Pulmonary artery endothelial cell (primary cell): Measurements from ENCODE around the gene ADAMTS17. TPM values are rescaled to one million over a fixed set of nuclear protein-coding genes. Genes with fewer than 3 reads are reported as not detected.

Experiments
- DNase-seq: peaks from one replicate; pipeline ENCODE4 v3.0.0-alpha.2; 2011; ENCODE audit warnings: low read depth, low spot score
- total RNA-seq: library from RNA; depleted of rRNA; stranded (reverse); fragments of >200 nt; gene quantifications from 2 replicates; pipeline ENCODE4 v1.2.3, GENCODE V29; 2014

Gene ADAMTS17
- total RNA-seq, 1 donor from 2014 or later = 0.13 TPM

DNA sequence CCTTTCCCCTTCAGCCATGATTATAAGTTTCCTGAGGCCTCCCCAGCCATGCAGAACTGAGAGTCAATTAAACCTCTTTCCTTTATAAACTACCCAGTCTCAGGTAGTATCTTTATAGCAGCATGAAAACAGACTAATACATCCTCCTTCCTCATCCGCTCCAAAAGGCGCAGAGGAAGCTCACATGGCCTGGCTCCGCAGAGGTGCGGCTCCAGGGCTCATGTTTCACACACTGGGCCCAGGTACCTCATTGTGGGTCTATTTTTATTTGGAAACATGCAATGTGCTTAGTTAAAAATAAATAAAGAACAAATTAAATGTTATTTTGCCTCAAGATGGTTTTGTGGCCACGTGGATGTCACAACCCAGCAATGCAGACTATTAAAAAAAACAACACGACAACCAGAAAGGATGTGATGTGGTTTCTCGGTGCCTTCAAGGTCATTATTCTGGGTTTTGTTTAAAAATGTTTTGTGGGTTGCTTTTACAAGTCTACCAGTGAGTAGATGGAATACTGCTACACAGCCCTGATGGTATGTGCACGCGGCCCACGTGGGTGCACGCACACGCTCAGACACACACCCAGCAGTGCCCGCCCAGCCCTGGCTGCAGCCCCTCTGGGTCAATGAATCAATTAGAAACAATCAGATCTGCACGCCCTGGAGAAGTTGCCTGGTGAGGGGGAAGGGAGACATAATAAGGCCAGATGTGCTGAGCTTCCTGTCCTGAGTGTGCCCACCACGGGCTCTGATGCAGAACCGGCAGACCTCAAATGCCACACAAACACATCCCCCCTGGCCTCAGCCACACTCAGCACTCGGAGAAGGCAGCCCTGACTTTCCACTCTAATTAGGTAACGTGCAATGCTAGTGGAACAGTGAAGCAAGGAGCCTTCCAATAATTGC is 140.1 kb downstream of the ADAMTS17 start:
- no peak for DNase-seq

DNA sequence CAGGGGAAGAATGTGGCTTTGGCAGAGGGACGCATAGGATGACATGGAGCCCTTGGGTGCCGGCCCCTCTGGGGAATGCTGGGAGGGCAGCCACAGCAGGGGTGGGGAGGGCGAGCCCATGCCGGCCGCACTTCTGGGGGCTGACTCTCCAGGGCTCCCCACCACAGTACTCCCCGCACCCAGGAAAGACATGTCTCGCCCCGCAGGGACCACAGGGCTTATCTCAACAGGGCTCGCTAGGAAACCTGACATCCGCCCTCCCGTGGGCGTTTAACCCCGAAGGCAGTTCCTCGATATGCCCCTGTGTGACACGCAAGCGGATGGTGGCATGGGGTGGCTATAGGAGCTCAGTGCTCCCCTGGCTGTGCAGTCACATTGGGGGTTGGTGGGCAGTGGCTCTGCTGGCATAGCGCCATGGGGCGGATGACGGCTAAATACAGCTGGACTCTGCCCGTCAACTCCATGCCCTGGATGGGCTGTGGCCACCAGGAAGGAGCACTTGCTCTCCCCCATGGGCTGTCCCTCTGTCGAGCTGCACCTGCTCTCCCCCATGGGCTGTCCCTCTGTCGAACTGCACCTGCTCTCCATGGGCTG is 141.4 kb downstream of the ADAMTS17 start:
- DNase-seq = no peak

DNA sequence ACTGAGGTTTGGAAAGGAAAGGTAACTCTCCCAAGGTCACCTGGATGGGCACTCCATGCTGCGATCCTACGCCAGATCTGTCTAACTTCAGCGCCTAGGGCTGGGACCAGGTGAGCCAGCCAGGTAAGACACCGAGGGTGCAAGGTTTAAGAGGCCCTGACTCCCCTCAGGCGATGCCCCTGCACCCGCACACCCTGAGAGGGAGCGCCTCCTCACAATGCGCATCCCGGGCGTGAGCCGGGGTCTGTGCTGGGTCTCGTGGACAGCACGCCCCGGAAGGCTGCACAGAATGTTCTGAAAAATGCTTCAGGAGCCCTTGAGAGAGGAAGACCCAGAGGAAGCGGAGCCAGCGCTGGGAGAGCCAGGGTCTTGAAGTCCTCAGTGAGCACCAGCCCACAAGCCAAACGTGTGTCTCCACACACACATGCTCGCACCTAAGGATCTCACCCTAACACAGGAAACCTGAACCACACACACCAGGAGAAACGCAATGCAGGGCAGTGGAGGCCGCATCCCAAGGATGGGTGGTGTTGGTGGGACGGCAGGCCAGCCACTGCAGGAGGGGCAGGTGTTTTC is 142.0 kb downstream of the ADAMTS17 start:
- DNase-seq = no peak

DNA sequence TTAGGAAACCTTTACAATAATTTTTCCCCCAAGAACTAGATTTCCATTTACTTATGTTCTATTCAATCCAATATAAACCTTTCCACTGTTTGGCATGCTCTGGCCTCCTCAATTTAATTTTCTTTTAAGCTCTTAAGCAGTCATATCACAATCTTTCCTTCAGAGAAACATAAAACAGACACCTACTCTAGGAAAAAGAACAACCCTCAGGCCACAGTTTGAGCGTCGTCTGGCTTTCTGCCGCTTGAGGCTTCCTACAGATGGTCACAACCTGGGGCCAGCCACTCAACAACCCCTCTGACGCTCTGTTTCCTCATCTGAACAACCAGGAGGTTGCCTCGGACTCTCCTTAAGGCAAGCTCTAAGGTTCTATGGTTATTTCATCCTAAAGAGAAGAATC is 143.3 kb downstream of the ADAMTS17 start:
- DNase-seq = no peak

DNA sequence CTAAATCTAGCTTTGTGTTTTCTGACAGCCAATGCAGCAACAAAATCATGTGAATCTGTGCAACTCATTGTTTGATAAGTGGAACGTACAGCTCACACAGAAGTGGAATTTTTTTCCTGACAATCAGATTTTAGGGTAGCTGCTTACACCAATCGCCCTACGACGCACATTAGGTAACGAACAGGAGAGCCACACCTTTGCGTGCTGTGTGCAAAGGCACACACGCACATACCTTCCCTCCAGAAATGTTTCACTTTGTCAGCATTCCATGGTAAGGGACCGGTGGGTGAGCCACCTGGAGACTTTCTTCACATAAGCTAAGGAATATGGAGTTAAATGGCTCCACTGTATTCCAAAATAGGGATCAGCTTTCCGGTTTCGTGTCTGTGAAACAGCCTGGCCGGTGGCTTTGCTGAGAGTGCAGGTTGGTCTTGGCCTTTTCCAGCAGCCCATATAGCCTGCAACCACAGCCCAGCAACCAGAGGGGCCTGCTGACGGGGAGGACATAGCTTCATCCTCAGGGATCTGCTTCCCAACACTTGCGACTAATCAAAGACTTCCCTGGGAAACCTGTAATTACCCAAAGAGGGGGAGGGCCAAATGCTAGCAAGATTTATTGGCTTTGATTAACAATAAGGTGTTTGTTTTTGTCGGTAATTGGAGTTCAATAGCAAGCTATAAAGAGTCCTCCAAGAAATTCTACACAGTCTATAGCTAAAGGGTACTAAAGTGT is 145.3 kb downstream of the ADAMTS17 start:
- no peak for DNase-seq

DNA sequence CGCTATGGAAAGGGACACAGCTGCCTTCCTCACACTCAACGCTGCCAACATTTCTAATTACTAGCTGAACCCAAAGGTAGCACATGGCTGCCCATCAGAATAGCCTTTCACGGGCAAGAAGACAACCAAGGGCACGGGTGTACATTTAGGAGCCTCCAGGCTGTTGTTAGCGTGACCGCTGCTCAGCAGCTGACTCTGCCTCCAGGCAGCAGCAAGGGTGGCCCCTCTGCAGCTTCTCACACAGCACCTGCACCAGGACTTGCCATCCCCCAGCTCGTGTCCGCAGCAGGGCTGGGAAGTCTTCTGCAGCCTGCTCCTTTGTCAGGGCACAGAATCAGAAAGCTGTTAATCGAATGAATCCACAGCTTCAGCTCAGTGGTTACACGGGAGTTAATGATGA is 146.8 kb downstream of the ADAMTS17 start:
- no peak for DNase-seq

DNA sequence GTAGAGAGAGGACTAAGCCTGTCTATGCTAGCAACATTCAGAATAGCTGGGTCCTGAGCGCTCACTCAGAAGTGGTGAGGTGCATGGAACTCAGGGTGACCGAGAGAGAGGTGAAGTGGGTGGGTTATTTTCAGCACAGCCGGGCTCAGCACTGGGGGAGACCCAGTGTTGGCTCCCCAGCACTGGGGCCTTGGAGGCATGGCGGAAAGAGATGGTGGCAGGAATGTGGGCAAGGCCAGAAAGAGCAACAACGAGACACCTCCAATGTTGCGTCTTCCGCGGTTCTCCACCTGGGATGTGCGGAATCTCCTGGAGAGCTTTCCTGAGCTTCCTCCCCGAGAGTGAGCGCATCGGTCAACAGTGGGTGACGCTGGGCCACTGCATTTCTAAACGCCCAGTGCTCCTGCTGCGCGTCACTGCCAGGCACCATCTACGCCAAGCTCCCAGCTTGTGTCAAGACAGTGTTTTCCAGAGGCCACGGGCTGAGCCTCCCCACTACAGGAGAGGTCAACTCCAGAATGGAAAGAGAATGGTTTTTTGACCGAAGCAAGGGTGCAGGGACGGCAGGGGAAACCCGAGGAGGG is 148.4 kb downstream of the ADAMTS17 start:
- no peak for DNase-seq

DNA sequence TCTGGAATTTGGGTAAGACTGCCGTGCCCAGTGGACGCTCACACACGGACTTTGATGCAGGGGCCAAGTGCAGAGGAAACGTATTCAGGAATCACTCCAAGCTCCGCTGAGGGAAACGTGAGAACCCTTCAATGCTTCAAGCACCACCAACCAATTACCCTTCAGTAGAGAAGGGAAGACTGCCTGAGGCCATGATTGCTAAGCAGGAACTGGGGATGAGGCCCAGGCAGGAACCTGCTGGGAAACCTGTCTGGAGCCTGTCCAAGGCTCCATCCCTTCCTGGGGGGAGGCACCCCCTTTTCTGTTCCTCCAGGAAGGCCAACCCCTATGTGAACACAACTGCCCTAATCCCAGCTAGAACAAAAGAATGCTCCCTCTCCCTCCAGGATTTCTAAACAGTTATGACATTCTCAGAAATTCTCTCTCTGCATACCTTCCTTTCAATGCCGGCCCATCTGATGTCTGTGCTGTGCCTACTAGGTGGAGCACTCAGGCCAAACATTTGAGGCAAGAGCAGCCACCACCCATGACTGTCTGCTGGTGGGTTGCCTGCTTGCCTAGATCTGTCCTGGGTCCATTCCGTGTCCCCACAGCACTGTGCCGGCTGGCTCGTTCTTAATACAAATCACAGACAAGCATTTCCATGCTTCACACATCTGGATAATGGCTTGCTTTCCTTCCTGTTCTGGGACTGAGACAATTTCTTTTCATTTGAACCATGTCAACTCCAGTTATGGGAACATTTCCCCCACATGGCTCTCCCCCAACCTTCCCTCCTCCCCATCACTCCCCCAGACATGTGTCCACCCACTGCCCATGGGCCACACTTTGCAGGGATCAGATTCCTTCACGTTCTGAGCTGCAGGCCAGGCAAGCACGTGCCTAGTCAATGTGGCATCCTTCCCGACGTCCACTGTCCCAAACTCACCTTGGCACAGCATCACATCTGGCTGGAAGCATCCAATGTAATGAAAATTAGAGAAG is 149.4 kb downstream of the ADAMTS17 start:
- DNase-seq = no peak

DNA sequence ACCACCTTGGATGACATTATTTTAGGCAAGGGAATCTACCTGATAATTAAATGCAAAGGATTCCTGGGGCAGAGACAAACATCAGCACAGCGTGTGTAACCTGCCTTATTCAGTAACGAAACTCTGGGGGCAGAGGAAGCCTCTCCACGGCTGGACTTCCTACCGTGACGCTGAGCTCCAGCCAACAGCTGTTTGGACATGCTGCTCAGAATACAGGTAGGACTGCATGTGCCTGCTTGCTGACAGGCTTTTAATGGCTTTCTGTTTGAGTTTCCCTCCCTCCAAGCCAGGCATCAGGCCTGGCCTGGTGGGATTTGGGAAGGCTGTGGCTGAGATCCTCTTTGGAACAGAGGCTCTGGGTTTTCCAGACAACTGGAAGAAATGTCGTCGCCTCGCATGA is 150.6 kb downstream of the ADAMTS17 start:
- no peak for DNase-seq

DNA sequence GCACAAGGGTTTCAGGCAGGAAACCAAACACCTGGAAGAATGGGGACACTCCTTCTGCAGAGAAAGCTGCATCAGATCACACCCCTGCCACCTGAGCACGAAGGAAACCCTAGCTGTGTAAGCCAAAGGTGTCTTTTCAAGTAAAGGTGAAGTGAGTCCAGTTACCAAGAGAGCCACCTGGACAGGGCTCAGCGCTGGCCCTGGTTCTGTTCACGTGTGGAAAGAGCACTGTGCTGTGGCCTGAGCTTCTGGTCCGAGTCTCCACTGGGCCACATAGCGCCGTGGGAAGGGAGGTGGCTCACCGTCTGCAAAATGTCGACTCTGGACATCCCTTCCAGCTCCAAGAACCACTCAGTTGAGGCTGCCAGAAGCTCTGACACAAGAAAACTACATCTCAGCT is 151.1 kb downstream of the ADAMTS17 start:
- no peak for DNase-seq

DNA sequence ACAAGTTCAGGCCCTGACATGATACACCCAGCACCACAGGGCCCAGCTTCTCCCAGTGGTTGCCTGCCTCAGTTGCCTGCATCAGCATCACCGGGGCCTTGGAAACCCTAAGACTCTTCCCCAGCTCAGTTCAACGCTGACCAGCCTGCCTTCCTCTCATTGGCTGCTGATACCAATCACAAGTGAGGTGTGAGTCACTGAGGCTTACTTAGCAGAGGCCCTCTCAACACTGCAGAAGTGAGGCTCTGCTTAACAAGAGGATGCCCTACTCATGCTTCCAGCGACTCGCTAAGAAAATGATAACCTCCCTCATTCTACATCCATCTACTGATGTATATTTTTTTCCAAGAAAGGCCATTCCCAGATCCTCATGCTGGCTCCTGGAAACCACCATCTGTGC is 151.9 kb downstream of the ADAMTS17 start:
- no peak for DNase-seq

DNA sequence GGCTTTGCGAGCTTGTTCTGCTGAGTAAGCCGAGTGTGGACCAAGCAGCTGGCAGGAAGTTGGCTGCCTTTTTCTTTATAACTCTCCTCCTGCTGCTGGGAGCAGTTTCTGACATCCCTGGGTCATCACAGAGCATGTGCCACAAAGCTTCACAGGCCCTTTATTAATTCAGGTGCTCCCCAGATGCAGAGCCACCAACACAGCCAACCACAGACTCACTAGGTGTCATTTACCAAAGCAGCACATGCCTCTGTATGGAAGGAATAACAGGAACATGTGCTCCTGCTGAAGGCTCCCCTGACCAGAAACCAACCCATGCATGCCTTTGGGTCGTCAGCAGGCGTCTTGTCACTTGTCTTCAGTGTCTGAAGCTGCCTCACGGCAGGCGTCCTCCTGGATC is 152.5 kb downstream of the ADAMTS17 start:
- no peak for DNase-seq

DNA sequence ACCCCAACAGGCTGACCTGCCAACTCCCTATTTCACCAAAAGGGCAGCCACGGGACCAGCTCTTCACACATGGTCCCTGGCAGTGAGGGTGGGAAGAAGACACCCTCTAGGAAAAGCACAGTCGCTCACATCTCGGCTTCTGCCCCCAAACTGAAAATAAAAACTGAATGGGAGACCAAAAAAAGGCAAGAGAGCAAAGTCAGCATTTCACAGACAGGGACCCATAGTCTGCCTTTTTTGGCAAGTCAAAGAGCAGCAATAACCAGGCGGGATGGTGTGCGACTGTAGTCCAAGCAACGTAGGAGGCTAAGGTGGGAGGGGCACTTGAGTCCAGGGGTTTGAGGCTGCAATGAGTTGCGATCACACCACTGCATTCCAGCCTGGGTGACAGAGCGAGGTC is 154.1 kb downstream of the ADAMTS17 start:
- no peak for DNase-seq

DNA sequence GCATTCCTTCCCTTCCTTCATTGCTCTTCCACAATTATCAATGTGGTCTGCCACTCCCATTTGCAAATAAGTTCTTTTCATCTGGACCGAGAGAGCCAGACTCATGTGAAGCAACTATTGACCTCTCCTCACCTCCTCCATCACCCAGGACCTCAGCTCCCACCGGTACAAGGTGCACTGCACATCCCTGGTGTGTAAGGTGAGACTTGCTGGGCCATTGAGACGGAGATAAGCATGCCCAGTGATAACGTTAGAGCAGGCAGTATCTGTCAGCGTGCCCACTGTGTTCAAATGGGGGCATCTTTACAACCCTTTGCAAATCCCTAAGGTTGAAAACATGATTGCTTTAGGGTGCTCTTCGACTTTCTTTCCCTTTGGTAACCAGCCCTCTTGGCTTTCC is 154.8 kb downstream of the ADAMTS17 start:
- DNase-seq = no peak

DNA sequence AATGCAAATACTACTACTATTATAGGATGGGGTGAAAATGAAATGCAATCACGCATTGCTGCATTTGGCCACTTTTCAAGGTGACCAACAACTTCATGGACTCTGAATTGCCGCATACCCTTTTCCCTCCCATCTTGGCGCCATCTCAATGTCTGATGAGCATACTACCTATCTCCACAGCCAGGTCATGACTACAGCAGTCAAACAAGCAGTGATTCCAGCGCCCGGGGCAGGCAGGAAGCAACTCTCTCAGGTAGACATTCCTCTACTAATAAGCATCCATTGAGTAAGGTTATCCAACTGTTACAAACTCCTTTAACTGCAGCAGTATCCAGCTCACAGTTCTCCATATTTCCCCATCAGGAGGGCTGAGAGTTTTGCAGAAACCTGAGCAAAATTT is 155.4 kb downstream of the ADAMTS17 start:
- DNase-seq = no peak

DNA sequence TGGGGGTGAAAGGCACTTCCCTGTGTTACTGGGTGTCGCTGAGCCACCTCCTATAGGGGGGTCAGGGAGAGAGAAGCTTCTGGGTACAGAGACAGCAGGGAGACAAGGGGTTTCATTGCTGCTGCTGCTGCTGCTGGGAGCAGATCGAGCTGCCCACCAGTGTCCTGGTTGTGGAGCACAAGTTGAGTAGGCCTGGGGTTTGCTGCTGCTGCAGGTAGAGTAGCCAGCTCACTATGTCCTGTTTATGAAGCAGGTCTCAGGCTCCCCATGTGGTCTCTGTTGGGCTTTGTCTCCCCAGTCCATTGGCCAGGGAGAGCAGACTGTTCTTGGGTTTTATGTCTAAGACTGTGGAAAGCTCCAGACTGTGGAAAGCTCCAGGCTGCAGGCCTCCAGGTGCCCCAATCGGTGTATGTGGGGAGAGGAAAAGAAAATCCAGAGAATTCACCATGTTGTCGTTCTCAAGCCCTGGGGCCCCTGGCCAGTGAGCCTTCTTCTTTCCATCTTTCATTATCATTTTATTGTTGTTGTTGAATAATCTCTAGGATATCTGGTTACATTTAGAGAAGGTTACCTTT is 157.8 kb downstream of the ADAMTS17 start:
- no peak for DNase-seq

DNA sequence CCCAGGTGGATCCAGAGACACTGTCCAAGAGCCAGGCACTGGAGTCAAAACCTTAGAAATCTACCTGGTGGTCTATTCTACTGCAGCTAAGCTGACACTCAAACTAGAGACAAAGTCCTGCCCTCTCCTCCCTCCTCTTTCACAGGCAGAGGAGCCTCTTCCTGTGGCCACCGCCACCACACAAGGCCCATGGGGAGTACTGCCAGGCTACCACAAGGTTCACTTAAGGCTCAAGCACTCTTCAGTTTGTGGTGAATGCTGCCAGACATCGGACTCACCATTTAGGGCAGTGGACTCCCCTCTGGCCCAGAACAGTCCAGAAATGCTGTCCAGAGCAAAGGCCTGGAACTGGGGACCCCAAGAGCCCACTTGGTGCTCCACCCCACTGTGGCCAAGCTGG is 160.9 kb downstream of the ADAMTS17 start:
- no peak for DNase-seq

DNA sequence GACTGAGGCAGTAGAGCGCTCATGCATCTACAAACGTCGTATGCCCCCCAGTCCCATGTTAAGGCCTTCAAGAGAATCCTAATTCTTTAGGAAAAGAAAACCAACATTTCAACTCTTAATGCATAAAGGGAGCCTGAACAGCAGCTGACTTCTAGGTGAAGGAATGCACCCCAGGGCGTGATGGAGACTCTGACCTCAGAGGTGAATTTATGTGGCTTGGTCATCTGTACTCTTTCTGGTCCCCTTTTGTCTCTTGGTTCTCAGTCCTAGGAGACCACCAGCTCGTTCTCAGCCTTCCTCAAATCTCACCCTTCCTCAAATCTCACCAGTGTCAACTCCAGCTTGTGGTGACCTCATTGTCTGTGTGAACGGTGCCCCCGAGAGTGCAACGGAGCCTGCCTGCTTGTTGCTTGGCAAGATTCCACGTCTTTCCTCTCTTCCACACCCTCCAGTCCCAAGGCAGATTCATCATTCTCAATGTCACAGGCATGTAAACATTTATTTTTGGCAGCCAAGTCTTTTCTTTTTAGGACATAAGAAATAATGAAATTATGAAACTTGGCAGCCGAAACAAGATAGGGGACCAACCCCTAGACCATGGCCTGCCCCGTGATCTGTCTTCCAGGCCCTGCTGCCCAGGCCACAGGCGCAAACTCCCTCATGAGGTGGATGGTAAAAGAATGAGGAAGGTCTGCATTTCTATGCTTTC is 166.2 kb downstream of the ADAMTS17 start:
- no peak for DNase-seq

DNA sequence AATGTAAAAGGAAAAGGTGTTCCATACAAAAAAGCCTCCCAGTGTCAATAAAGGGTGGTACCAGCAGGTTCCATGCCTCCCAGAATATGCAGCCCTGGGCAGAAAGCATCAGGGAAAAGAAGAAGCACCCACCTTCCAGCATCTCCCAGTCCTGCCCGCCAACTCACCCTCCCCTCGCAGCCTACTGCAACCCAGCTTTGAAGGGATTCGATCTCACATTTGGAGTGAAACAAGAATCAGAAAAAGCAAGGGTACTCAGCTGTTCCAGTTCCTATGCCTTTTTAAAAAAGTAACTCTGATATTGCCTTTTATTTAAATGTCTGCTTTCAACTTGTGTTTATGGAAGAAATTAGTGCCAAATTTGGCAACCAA is 166.9 kb downstream of the ADAMTS17 start:
- no peak for DNase-seq
